ENCODE measurements around the gene PHOSPHO2. TPM values are rescaled to one million over a fixed set of nuclear protein-coding genes. Genes with fewer than 3 reads are reported as not detected.

Gene PHOSPHO2
- total and polyA plus RNA-seq, 9 of the 15 experiments (the other 6 are each of a cell fraction or from before 2014, with no cell fraction given): 7.8 to 19.1 (median 11.7) TPM

GRCh38 chr2:169649278-169649677, 45.0 kb upstream of the PHOSPHO2 start (continued):
- TF ChIP-seq STAT6 (CRISPR knock-in tag; IDR thresholded peaks at IDR 0.05) (no peak), ZNF695 (CRISPR knock-in tag; IDR thresholded peaks at IDR 0.05) (no peak), FOS (IDR thresholded peaks at IDR 0.05; ENCODE audit: extremely low read depth, insufficient read length) (no peak), MTA1 (IDR thresholded peaks at IDR 0.05; ENCODE audit: borderline replicate concordance) (no peak), RBM14 (IDR thresholded peaks at IDR 0.05; ENCODE audit: borderline replicate concordance, insufficient read depth, low read depth, low read length) (no peak), GTF2F1 (IDR thresholded peaks at IDR 0.05; ENCODE audit: low read depth, low read length) (no peak), VEZF1 (CRISPR knock-in tag; IDR thresholded peaks at IDR 0.05) (no peak), NUFIP1 (IDR thresholded peaks at IDR 0.05; ENCODE audit: partially characterized antibody) (no peak)
- TF ChIP-seq, protein P1, sequence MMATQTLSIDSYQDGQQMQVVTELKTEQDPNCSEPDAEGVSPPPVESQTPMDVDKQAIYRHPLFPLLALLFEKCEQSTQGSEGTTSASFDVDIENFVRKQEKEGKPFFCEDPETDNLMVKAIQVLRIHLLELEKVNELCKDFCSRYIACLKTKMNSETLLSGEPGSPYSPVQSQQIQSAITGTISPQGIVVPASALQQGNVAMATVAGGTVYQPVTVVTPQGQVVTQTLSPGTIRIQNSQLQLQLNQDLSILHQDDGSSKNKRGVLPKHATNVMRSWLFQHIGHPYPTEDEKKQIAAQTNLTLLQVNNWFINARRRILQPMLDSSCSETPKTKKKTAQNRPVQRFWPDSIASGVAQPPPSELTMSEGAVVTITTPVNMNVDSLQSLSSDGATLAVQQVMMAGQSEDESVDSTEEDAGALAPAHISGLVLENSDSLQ (IDR thresholded peaks at IDR 0.05): no peak
- TF ChIP-seq, protein P2, sequence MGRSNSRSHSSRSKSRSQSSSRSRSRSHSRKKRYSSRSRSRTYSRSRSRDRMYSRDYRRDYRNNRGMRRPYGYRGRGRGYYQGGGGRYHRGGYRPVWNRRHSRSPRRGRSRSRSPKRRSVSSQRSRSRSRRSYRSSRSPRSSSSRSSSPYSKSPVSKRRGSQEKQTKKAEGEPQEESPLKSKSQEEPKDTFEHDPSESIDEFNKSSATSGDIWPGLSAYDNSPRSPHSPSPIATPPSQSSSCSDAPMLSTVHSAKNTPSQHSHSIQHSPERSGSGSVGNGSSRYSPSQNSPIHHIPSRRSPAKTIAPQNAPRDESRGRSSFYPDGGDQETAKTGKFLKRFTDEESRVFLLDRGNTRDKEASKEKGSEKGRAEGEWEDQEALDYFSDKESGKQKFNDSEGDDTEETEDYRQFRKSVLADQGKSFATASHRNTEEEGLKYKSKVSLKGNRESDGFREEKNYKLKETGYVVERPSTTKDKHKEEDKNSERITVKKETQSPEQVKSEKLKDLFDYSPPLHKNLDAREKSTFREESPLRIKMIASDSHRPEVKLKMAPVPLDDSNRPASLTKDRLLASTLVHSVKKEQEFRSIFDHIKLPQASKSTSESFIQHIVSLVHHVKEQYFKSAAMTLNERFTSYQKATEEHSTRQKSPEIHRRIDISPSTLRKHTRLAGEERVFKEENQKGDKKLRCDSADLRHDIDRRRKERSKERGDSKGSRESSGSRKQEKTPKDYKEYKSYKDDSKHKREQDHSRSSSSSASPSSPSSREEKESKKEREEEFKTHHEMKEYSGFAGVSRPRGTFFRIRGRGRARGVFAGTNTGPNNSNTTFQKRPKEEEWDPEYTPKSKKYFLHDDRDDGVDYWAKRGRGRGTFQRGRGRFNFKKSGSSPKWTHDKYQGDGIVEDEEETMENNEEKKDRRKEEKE (IDR thresholded peaks at IDR 0.05; ENCODE audit: borderline replicate concordance in 1 of 2, control insufficient read depth in 1 of 2, low read depth in 2 of 2, low read length in 1 of 2): no peak
